ENCODE data around the gene KAZN. TPM values are rescaled to one million over a fixed set of nuclear protein-coding genes. Genes with fewer than 3 reads are reported as not detected.

KAZN gene
- total RNA-seq, 1 donor = 3.9 TPM

GRCh38 chr1:15056515-15057285 is 458.2 kb downstream of the KAZN start:
- DNase-seq (ENCODE audit: low read depth) = peak; percentile 30
- no peak overlapping the region for H3K4me3 ChIP-seq (ENCODE audit: low read depth, low read length)
- no peak for TF ChIP-seq CTCF (IDR thresholded peaks at IDR 0.05; ENCODE audit: insufficient read depth, low read length)

DNA sequence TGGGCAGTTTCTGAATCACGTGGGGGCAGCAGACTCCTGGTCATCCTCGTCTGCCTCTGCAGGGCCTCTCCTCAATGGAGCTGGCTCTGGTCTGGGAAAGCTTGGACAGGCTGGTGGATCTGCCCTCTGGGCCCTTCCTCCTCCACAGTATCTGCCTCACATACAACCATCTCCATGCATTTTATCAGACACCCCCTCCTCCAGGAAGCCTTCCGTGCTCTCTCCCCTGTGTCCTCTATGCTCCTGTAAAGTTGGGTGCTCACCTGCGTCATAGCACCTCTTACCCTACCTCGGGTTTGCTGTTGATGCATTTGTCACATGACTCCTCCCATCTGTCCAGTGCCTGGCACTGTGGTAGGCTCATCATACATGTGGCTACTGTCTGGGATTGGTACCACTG is 459.3 kb downstream of the KAZN start:
- DNase-seq (ENCODE audit: low read depth) = no peak
- no peak overlapping the region for H3K4me3 ChIP-seq (ENCODE audit: low read depth, low read length)
- no peak for TF ChIP-seq CTCF (IDR thresholded peaks at IDR 0.05; ENCODE audit: insufficient read depth, low read length)

DNA sequence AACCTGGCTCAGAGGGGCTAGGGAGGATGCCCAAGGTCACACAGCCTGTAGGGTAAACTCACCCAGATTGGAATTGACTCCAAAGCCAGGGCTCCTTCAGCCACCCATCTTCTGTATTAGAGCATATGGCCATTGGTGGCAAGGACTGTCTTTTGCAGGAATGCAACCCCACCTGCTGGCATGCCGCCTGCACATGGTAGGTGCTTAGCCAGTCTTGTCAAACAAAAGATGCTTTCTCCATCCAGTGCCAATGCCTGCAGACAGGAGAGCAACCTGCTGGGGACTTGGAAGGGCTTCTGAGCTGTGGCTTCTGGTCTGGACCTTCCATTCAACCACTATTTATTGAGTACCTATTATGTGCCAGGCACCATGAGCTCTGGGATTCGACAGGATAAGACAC is 459.8 kb downstream of the KAZN start:
- no peak for DNase-seq (ENCODE audit: low read depth)
- H3K4me3 ChIP-seq (ENCODE audit: low read depth, low read length) = no peak overlapping the region
- TF ChIP-seq CTCF (IDR thresholded peaks at IDR 0.05; ENCODE audit: insufficient read depth, low read length) = no peak

GRCh38 chr1:15060104-15060503 is 461.6 kb downstream of the KAZN start:
- no peak for TF ChIP-seq CTCF (IDR thresholded peaks at IDR 0.05; ENCODE audit: insufficient read depth, low read length)
- H3K4me3 ChIP-seq (ENCODE audit: low read depth, low read length) = no peak overlapping the region
- no peak for DNase-seq (ENCODE audit: low read depth)

GRCh38 chr1:15062479-15063099 is 464.1 kb downstream of the KAZN start:
- H3K4me3 ChIP-seq (ENCODE audit: low read depth, low read length) = no peak overlapping the region
- TF ChIP-seq CTCF (IDR thresholded peaks at IDR 0.05; ENCODE audit: insufficient read depth, low read length) = peak; percentile 37
- DNase-seq (ENCODE audit: low read depth) = no peak

DNA sequence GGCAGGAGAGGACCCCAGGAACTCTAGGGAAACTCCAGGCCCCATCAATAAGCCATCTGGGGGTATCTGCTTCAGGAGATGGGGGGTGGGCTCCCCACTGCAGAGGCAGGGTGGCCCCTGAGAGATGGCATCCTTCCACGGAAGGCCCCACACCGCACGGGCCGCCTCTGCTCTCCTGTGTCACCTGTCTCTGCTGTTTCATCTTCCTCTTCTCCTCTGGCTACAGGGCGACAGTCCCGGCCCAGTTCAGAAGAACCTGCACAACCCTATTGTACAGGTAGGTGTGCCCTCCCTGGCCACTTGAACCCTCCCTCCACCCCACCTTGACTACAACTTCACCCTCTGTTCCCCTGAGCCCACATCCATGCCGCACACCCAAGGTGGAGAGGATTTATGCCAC is 464.9 kb downstream of the KAZN start:
- no peak overlapping the region for H3K4me3 ChIP-seq (ENCODE audit: low read depth, low read length)
- DNase-seq (ENCODE audit: low read depth) = no peak
- TF ChIP-seq CTCF (IDR thresholded peaks at IDR 0.05; ENCODE audit: insufficient read depth, low read length) = no peak

Data from fibroblast of the aortic adventitia (primary cell).